K562 (cell line): ENCODE results near the gene NINL. TPM values are rescaled to one million over a fixed set of nuclear protein-coding genes. Genes with fewer than 3 reads are reported as not detected.

Experiments used
- ATAC-seq: fragments of 200-7000 bp; cut with Tn5 transposase; 3 replicates; pipeline ENCODE4 v1.9.1; 2020; ENCODE audit warnings: moderate library complexity
- BruUV-seq: library from RNA; stranded (reverse); fragments of 400-500 nt; replicated peaks from 2 replicates; lab custom pipeline; 2021; lab: Mats Ljungman, UMichigan
- CTCF ChIA-PET: fragments of 300-600 bp; formaldehyde crosslinking; extraction: SDS; loops from one replicate; lab custom pipeline; 2021; ENCODE audit warnings: low intra/inter-chr PET ratio; lab: Yijun Ruan, JAX
- POLR2A ChIA-PET: fragments of 300-600, 350-650 bp; sonication (Branson Sonifier 250); formaldehyde crosslinking; extraction: SDS; loops from one replicate; lab custom pipeline; 2021; ENCODE audit warnings: antibody characterized with exemption, inconsistent platforms; lab: Yijun Ruan, JAX
- DNase-seq, 4 experiments: peaks; one replicate each; pipeline versions ENCODE4 v3.0.0 to v3.0.0-alpha.2; 2011 to 2018; ENCODE audit warnings: low spot score in 3 of 4, mixed read lengths in 3 of 4; ENCODE audit errors: extremely low read depth in 1 of 4
- FAIRE-seq: peaks from 2 replicates; lab custom pipeline; 2011; peaks lifted over from hg19 to GRCh38; lab: Jason Lieb, UNC
- H2AFZ ChIP-seq: 2 replicates; pipeline ENCODE4 v1.6.0; 2011; ENCODE audit warnings: low read depth, low read length, control low read depth, inconsistent platforms
- H3K27ac ChIP-seq: fragments of 200-600 bp; 3 replicates; pipeline ENCODE4 v1.8.0; 2011; ENCODE audit warnings: low read depth, mild to moderate bottlenecking, control low read depth, inconsistent platforms, low read length, moderate library complexity, mixed read lengths; ENCODE audit errors: extremely low read depth
- H3K27me3 ChIP-seq, 2 experiments: fragments of 300-600 bp in 1 of 2; 2 replicates in 1 of 2; 3 replicates in 1 of 2; pipeline versions ENCODE4 v1.6.0 to v1.8.0; 2011; ENCODE audit warnings: inconsistent platforms in 2 of 2, low read length in 2 of 2, mild to moderate bottlenecking in 1 of 2, mixed read lengths in 1 of 2, moderate library complexity in 1 of 2; ENCODE audit not compliant: control insufficient read depth in 2 of 2, insufficient read depth in 2 of 2
- H3K36me3 ChIP-seq: fragments of 300-600 bp; 3 replicates; pipeline ENCODE4 v1.8.0; 2011; ENCODE audit warnings: mild to moderate bottlenecking, low read length, inconsistent platforms; ENCODE audit not compliant: control insufficient read depth, insufficient read depth
- H3K4me1 ChIP-seq, 2 experiments: fragments of 200-600 bp in 1 of 2; replicated peaks in 1 of 2; 2 replicates in 1 of 2; 3 replicates in 1 of 2; pipeline versions ENCODE4 v1.5.1 to v1.8.0; 2011; ENCODE audit warnings: inconsistent platforms in 2 of 2, low read length in 2 of 2, mild to moderate bottlenecking in 1 of 2, mixed read lengths in 1 of 2, moderate library complexity in 1 of 2; ENCODE audit not compliant: control insufficient read depth in 2 of 2, insufficient read depth in 2 of 2
- H3K4me2 ChIP-seq: 2 replicates; pipeline ENCODE4 v1.6.1; 2011; ENCODE audit warnings: low read length, control low read depth, inconsistent platforms, mixed read lengths; ENCODE audit not compliant: insufficient read depth
- H3K4me3 ChIP-seq: fragments of 200-600 bp; sonication (generic), shearing (Covaris generic); 2 replicates; pipeline ENCODE4 v1.5.1; 2016; ENCODE audit warnings: control low read depth, inconsistent platforms
- H3K79me2 ChIP-seq: fragments of 200-600 bp; 3 replicates; pipeline ENCODE4 v1.8.0; 2011; ENCODE audit warnings: low read length, inconsistent platforms; ENCODE audit not compliant: control insufficient read depth, insufficient read depth
- H3K9ac ChIP-seq, 2 experiments: 2 replicates each; pipeline versions ENCODE4 v1.6.0 to v1.6.1; 2011; ENCODE audit warnings: low read depth in 2 of 2, low read length in 2 of 2, control low read depth in 1 of 2, inconsistent platforms in 1 of 2, mild to moderate bottlenecking in 1 of 2, mixed read lengths in 1 of 2; ENCODE audit not compliant: insufficient read depth in 1 of 2
- H3K9me1 ChIP-seq: one replicate; pipeline ENCODE4 v1.6.0; 2011; ENCODE audit warnings: inconsistent platforms, mild to moderate bottlenecking, low read length, moderate library complexity; ENCODE audit not compliant: control insufficient read depth, insufficient read depth
- H3K9me3 ChIP-seq: replicated peaks from 2 replicates; pipeline ENCODE4 v1.5.1; 2011; ENCODE audit warnings: low read depth, low read length, inconsistent platforms; ENCODE audit not compliant: control insufficient read depth, insufficient read depth
- H4K20me1 ChIP-seq: replicated peaks from 2 replicates; pipeline ENCODE4 v1.6.1; 2011; ENCODE audit warnings: low read length, inconsistent platforms, mixed read lengths; ENCODE audit not compliant: control insufficient read depth, insufficient read depth
- ETV6 ChIP-seq, 3 experiments: fragments of 150-350 bp in 1 of 3; sonication (generic) in 1 of 3; formaldehyde crosslinking in 1 of 3; IDR thresholded peaks; 2 replicates each; pipeline versions ENCODE4 v1.6.1 to v1.8.0; 2014 to 2022; ENCODE audit warnings: borderline replicate concordance in 2 of 3, low read depth in 2 of 3, antibody characterized with exemption in 1 of 3, low read length in 1 of 3, mild to moderate bottlenecking in 1 of 3, missing genetic modification reagents in 1 of 3
- JUN ChIP-seq, 2 experiments: sonication (generic) in 1 of 2; formaldehyde crosslinking in 1 of 2; IDR thresholded peaks; 2 replicates each; pipeline versions ENCODE4 v1.6.1 to v1.8.0; 2012 to 2022; ENCODE audit warnings: borderline replicate concordance in 2 of 2, mild to moderate bottlenecking in 2 of 2, improper control_type of control experiment in 1 of 2, low read depth in 1 of 2, low read length in 1 of 2, missing genetic modification reagents in 1 of 2
- MBD1 ChIP-seq: fragments of 250-450 bp; sonication (Bioruptor Pico); IDR thresholded peaks from 2 replicates; pipeline ENCODE4 v1.8.0; 2022; ENCODE audit warnings: inconsistent platforms
- WGBS: fragments of 100-300 bp; shearing (Covaris generic); methylation state at CpG from one replicate; pipeline ENCODE4 v1.1.6; 2016; ENCODE audit warnings: low coverage, mixed read lengths; ENCODE audit not compliant: insufficient coverage; ENCODE audit errors: missing lambda C conversion rate; 5-methylcytosine and 5-hydroxymethylcytosine counted together
- in situ Hi-C: fragments of 300-500 bp; cut with MboI; formaldehyde crosslinking; loops from 4 replicates; pipeline ENCODE4 v1.15.0; 2018; ENCODE audit warnings: inconsistent platforms, mixed read lengths
- intact Hi-C: fragments of 100-400 bp; cut with micrococcal nuclease; formaldehyde crosslinking; loops from 2 replicates; pipeline ENCODE4 v1.14.2; 2022
- polyA plus RNA-seq, 8 experiments: library from polyadenylated mRNA; depleted of rRNA in 4 of 8; stranded (reverse) in 5 of 8; unstranded in 3 of 8; fragments of >200 nt; fragmentation: Nextera tagmentation in 2 of 8; fragmentation: Illumina TruSeq in 1 of 8; extraction: Ambion mirVana in 2 of 8; extraction: Trizol in 1 of 8; gene quantifications; 2 replicates each; pipeline versions ENCODE4 v1.2.1 to v1.2.3, GENCODE V29; 2011 to 2014; ENCODE audit warnings: inconsistent platforms in 1 of 8, missing spikeins in 1 of 8
- total RNA-seq, 7 experiments: library from RNA; depleted of rRNA in 6 of 7; stranded (reverse); fragments of >200 nt in 6 of 7; fragmentation: Illumina TruSeq in 2 of 7; extraction: Trizol in 2 of 7; gene quantifications; 2 replicates each; pipeline versions ENCODE4 v1.2.1 to v1.2.3, GENCODE V29; 2011 to 2021; ENCODE audit warnings: low replicate concordance in 1 of 7

Gene NINL
- total and polyA plus RNA-seq, 9 of the 15 experiments (the other 6 are each of a cell fraction or from before 2014, with no cell fraction given): 0.03 to 0.22 (median 0.05) TPM; not detected in 5

GRCh38 chr20:25606094-25606695, 20.9 kb upstream of the NINL start:
- Histone ChIP-seq H3K27me3 (no peaks in the 10 kb centered on the region), H3K9me3 (no peaks in the 10 kb centered on the region), H3K79me2 (no peaks in the 10 kb centered on the region), H3K36me3 (no peaks in the 10 kb centered on the region), H3K4me1 (peaks cover 2 to 3% of the 10 kb centered on the region in 2 experiments; a peak in 1 of 5 replicates), H4K20me1 (no peaks in the 10 kb centered on the region; the same call in 1 of the 2 replicates), H3K9me1 (no peaks in the 10 kb centered on the region), H3K27ac (no peak overlapping the region), H3K4me3 (no peak overlapping the region), H3K9ac (no peak overlapping the region), H3K4me2 (no peak overlapping the region), H2AFZ (no peak overlapping the region)
- FAIRE-seq (no peak), ATAC-seq (no peak), DNase-seq (no peak)
- intact Hi-C loops: no loop called here
- ChIA-PET POLR2A (interaction anchor here (0.6 to 0.7 kb wide), 3 partner anchors 9 to 251 kb away, joined by 3 read pairs; no protein-coding TSS in a partner anchor), CTCF (no interaction called here)
- WGBS: 17% methylated on average over 1 of the region's 1 CpG
- no peak for TF ChIP-seq JUN (IDR thresholded peaks at IDR 0.05; ENCODE audit: borderline replicate concordance, low read depth, low read length)
- no peak for TF ChIP-seq JUN (CRISPR knock-in tag; IDR thresholded peaks at IDR 0.05; ENCODE audit: borderline replicate concordance)
- TF ChIP-seq MBD1 (CRISPR knock-in tag): no peak
- no peak for TF ChIP-seq ETV6 (IDR thresholded peaks at IDR 0.05; ENCODE audit: borderline replicate concordance in 1 of 2, low read depth in 2 of 2, low read length in 1 of 2)
- no peak for TF ChIP-seq ETV6 (CRISPR knock-in tag; IDR thresholded peaks at IDR 0.05; ENCODE audit: borderline replicate concordance)
- in situ Hi-C loops: no loop called here
- BruUV-seq: no TSS peak
